ENCODE results near the gene PRND. TPM values are rescaled to one million over a fixed set of nuclear protein-coding genes. Genes with fewer than 3 reads are reported as not detected.

The PRND gene
- total and polyA plus RNA-seq, 2 donors (not counting 1 experiment from before 2014, with no cell fraction given): 0.03 TPM; not detected in 1

- H3K4me1 Mint-ChIP-seq: peaks cover 50% of the 10 kb centered on the region
- H3K4me2 ChIP-seq (replicated peaks; ENCODE audit: low read depth, low read length, poor library complexity, severe bottlenecking): no peak overlapping the region
- POLR2A ChIA-PET: interaction anchor here (0.7 kb wide), 1 partner anchor 184 kb away, joined by 5 read pairs; no protein-coding TSS in a partner anchor
- H3K9me3 ChIP-seq (ENCODE audit: control extremely low read depth in 1 of 3, control insufficient read depth in 2 of 3, insufficient read depth in 1 of 3, low read length in 2 of 3): peaks cover 0 to 7% (median 0%) of the 10 kb centered on the region in 3 donors
- H3K4me1 ChIP-seq (ENCODE audit: control insufficient read depth in 2 of 2, insufficient read depth in 2 of 2, low read length in 2 of 2): peaks cover 28 to 30% of the 10 kb centered on the region in 2 donors
- no peak overlapping the region for H3K4me3 ChIP-seq (ENCODE audit: control extremely low read depth in 1 of 5, extremely low read depth in 1 of 5, insufficient read depth in 1 of 5, low read depth in 2 of 5, low read length in 4 of 5)
- no peak for ATAC-seq (ENCODE audit: low read depth)
- no peak overlapping the region for H3K4me3 Mint-ChIP-seq
- intact Hi-C loops (cut with micrococcal nuclease): no loop called here
- no peaks in the 10 kb centered on the region for H3K27me3 Mint-ChIP-seq
- TF ChIP-seq EZH2 (IDR thresholded peaks at IDR 0.05; ENCODE audit: borderline replicate concordance, insufficient read depth, low read depth, low read length, poor library complexity, severe bottlenecking) (no peak), CTCF (IDR thresholded peaks at IDR 0.05) (no peak)
- no peak overlapping the region for H2AFZ ChIP-seq (ENCODE audit: insufficient read depth, low read depth, low read length, poor library complexity, severe bottlenecking)
- WGBS (ENCODE audit: insufficient coverage): 89% methylated on average over 5 of the region's 12 CpGs
- peak overlapping the region; percentile 62 for H3K27ac Mint-ChIP-seq
- H3K9me3 Mint-ChIP-seq (ENCODE audit: insufficient read depth): no peaks in the 10 kb centered on the region
- CTCF ChIA-PET: interaction anchor here (1.1 to 12.4 kb wide), 2 partner anchors 104 to 110 kb away, joined by 6 to 145 read pairs; no protein-coding TSS in a partner anchor
- H3K36me3 ChIP-seq (replicated peaks in 1 of 2; ENCODE audit: control extremely low read depth in 1 of 2, control insufficient read depth in 1 of 2, extremely low read depth in 1 of 2, insufficient read depth in 2 of 2, low read length in 1 of 2): no peaks in the 10 kb centered on the region
- H3K9ac ChIP-seq (ENCODE audit: low read length): no peak overlapping the region
- no peaks in the 10 kb centered on the region for H3K79me2 ChIP-seq (ENCODE audit: control insufficient read depth, insufficient read depth, low read length)
- H4K20me1 ChIP-seq (ENCODE audit: control insufficient read depth, insufficient read depth, low read length, poor library complexity, severe bottlenecking): no peaks in the 10 kb centered on the region
- no peaks in the 10 kb centered on the region for H3K27me3 ChIP-seq (replicated peaks in 1 of 4; ENCODE audit: control extremely low read depth in 1 of 4, control insufficient read depth in 3 of 4, insufficient read depth in 4 of 4, low read length in 3 of 4)
- no peak for DNase-seq
- peak overlapping the region in 1 of 2 donors; percentile 43 for H3K27ac ChIP-seq (ENCODE audit: low read length in 2 of 2)
Measured at GRCh38 chr20:4717816-4718570, 3.7 kb upstream of the PRND start.

GRCh38 chr20:4719190-4719589 is 2.5 kb upstream of the PRND start:
- H3K36me3 ChIP-seq (replicated peaks in 1 of 2; ENCODE audit: control extremely low read depth in 1 of 2, control insufficient read depth in 1 of 2, extremely low read depth in 1 of 2, insufficient read depth in 2 of 2, low read length in 1 of 2): no peaks in the 10 kb centered on the region
- CTCF ChIA-PET: interaction anchor here (0.6 to 12.4 kb wide), 3 partner anchors 14 to 112 kb away, joined by 3 to 145 read pairs (median 6); no protein-coding TSS in a partner anchor
- DNase-seq (no peak), ATAC-seq (ENCODE audit: low read depth) (no peak)
- no peak overlapping the region for H3K4me3 ChIP-seq (ENCODE audit: control extremely low read depth in 1 of 5, extremely low read depth in 1 of 5, insufficient read depth in 1 of 5, low read depth in 2 of 5, low read length in 4 of 5)
- H3K27ac Mint-ChIP-seq: peak overlapping the region; percentile 92
- H3K4me1 Mint-ChIP-seq: peaks cover 50% of the 10 kb centered on the region
- POLR2A ChIA-PET: no interaction called here
- TF ChIP-seq EZH2 (IDR thresholded peaks at IDR 0.05; ENCODE audit: borderline replicate concordance, insufficient read depth, low read depth, low read length, poor library complexity, severe bottlenecking) (no peak), CTCF (IDR thresholded peaks at IDR 0.05) (no peak)
- H2AFZ ChIP-seq (ENCODE audit: insufficient read depth, low read depth, low read length, poor library complexity, severe bottlenecking): no peak overlapping the region
- intact Hi-C loops (cut with micrococcal nuclease): no loop called here
- H3K9me3 ChIP-seq (ENCODE audit: control extremely low read depth in 1 of 3, control insufficient read depth in 2 of 3, insufficient read depth in 1 of 3, low read length in 2 of 3): peaks cover 0 to 7% (median 0%) of the 10 kb centered on the region in 3 donors
- peaks cover 28 to 30% of the 10 kb centered on the region in 2 donors for H3K4me1 ChIP-seq (ENCODE audit: control insufficient read depth in 2 of 2, insufficient read depth in 2 of 2, low read length in 2 of 2)
- no peaks in the 10 kb centered on the region for H3K27me3 ChIP-seq (replicated peaks in 1 of 4; ENCODE audit: control extremely low read depth in 1 of 4, control insufficient read depth in 3 of 4, insufficient read depth in 4 of 4, low read length in 3 of 4)
- no peaks in the 10 kb centered on the region for H3K79me2 ChIP-seq (ENCODE audit: control insufficient read depth, insufficient read depth, low read length)
- no peaks in the 10 kb centered on the region for H3K27me3 Mint-ChIP-seq
- H3K4me2 ChIP-seq (replicated peaks; ENCODE audit: low read depth, low read length, poor library complexity, severe bottlenecking): no peak overlapping the region
- peak overlapping the region; percentile 86 to 89 for H3K27ac ChIP-seq (ENCODE audit: low read length in 2 of 2)
- H3K9me3 Mint-ChIP-seq (ENCODE audit: insufficient read depth): no peaks in the 10 kb centered on the region
- no peaks in the 10 kb centered on the region for H4K20me1 ChIP-seq (ENCODE audit: control insufficient read depth, insufficient read depth, low read length, poor library complexity, severe bottlenecking)
- H3K4me3 Mint-ChIP-seq: no peak overlapping the region
- 100% methylated on average over 1 of the region's 2 CpGs for WGBS (ENCODE audit: insufficient coverage)
- no peak overlapping the region for H3K9ac ChIP-seq (ENCODE audit: low read length)
